NCI-H2081 (cell line): ENCODE measurements around the gene BMP6.
"Not testable (repeated sequence)": the region's sequence is repeated elsewhere in the genome, so short reads cannot be mapped to it uniquely, and the experiment has no call there.

Experiments used
- DNase-seq, 2 experiments: peaks; one replicate each; lab custom pipeline; 2025; lab: John Stamatoyannopoulos, UW

The BMP6 gene

GRCh38 chr6:7794509-7794908 is 68.6 kb downstream of the BMP6 start:
- DNase-seq: no peak

- DNase-seq: no peak
Observed at GRCh38 chr6:7797386-7797785, 71.5 kb downstream of the BMP6 start.

DNA sequence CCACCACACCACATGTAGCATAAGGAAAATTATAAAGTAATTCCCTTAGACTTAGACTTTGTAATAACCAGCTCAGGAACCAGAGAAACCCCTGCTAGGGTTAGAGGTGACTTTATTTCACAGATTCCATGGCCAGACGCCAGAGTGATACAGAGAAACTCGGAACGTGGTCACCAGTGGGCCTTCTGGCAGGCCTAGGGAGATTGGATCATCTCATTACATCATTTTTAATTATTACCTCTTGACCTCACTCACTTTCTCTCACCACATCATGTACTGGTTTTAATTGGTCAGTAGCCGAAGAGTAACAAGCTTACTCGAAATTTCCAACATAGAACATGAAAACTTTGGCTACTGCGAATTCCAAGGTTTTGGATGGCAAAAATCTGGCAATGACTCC is 72.9 kb downstream of the BMP6 start:
- DNase-seq: no peak

GRCh38 chr6:7802662-7803061 is 76.8 kb downstream of the BMP6 start:
- DNase-seq: no peak

- no peak for DNase-seq
Observed at GRCh38 chr6:7803214-7803613, 77.3 kb downstream of the BMP6 start.

DNA sequence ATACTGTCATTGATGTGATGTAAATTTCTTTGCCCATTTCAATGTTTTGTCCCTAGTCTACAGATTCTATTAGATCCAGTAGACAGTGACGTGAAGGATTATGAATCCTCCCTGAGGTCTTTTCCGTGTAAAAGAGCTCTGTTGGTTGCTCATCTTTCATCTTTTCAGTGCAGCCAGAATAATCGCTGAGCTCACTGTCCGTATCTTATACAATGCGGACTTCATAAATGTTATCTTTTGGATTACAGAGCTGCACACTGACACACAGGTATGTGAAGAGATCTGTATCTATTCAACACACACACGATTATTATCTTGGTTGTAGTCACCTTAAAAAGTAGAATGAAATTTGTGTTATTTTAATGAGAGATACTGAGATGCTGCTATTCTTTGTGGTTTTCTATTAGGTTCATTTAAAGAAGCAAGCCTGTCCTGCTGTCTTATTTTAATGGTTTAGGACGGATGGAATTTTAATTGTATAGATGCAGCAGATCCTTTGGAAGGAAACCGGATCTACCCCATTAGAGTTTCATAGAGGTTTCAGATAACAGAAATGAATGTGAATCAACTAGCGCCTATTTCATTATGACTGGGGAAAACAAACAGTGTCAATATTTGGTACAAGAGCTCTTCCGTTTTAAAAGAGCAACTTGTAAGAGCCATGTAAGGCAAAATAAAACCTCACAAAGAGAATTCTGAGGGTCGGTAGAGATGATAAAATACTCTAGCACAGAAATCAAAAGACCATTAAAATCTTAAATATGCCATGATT is 79.4 kb downstream of the BMP6 start:
- DNase-seq: peak; percentile 26 to 65

DNA sequence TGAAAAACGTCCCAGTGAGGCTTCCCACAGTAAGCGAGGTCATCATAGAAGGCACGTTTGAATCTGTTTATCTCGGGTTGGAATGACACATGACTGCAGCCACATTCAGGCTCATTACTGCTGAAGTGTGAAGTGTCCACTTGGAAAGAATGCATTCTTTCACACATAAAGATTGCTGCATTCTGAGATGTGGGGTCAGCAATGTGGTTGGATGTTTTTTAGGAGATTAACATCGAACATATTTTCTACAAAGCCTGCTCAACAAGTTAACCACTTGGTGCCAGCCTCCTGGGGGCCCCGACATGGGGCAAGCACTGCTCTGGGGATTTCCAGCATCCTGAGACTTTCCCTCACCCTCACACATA is 79.9 kb downstream of the BMP6 start:
- no peak for DNase-seq

GRCh38 chr6:7806711-7807110 is 80.8 kb downstream of the BMP6 start:
- no peak for DNase-seq

DNA sequence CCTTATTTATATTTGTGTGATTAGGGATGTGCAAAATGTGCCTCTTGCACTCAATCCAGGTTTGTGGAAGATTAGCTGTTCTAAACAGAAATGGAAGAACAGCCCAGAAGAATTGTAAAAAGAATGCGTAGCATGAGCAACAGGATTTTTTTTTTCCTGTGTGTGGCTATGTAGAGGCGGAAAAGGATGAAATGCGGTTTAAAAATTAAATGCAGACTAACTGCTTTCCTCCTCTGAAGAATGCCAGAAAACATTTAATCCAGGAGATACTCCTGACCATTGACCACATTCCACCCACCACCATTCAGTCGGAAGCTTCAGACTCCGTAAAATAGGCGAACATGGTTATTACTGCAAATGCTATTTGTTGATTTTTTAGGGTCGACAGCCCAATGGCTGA is 83.4 kb downstream of the BMP6 start:
- no peak for DNase-seq

GRCh38 chr6:7811441-7811840 is 85.5 kb downstream of the BMP6 start:
- peak in 1 of 2 experiments; percentile 57 for DNase-seq

GRCh38 chr6:7812623-7813022 is 86.7 kb downstream of the BMP6 start:
- no peak for DNase-seq

DNA sequence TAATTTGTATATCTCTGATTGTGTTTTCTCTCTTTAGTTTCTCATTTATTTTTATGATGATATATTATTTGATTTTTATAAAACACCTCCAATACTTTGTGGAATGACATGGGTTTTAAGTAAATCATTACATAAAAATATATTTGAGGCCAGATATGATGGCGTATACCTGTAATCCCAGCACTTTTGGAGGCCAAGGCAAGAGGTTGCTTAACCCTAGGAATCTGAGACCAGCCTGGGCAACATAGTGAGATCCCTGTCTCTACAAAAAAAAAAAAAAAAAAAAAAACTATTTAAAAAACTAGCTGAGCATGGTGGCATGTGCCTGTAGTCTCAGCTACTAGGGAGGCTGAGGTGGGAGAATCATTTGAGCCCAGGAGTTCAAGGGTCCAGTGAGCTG is 87.3 kb downstream of the BMP6 start:
- no peak for DNase-seq

DNA sequence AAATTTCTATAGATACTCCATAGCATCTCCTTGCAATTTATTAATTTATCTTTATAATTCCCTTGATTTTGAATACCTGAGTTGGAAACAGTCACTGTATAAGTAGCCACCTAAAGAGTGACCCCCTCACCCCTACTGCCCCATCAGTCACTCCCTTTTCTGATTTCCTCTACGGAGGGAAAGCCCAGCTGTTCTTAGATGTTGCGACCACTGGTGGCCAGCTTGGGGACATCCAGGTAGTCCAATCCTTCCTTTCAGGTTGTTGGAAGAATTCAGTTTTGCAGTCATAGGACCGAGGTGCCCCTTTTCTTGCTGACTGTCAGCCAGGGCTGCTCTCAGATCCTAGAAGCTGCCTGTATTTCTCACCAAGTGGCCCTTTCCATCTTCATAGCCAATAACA is 87.8 kb downstream of the BMP6 start:
- DNase-seq: no peak

GRCh38 chr6:7815716-7816115 is 89.8 kb downstream of the BMP6 start:
- peak in 1 of 2 experiments; percentile 28 for DNase-seq

DNA sequence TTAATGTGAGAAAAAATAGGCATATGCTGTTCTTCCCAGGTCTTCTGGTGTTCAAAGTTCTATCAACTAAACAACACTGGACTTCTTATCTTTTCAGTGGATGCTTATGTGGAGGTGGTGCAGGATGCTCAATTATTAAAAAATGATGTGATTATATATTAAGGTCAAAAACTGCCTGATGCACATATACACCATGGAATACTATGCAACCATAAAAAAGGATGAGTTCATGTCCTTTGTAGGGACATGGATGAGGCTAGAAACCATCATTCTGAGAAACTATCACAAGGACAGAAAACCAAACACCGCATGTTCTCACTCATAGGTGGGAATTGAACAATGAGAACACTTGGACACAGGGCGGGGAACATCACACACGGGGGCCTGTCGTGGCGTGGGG is 91.3 kb downstream of the BMP6 start:
- DNase-seq: not testable (repeated sequence)

DNA sequence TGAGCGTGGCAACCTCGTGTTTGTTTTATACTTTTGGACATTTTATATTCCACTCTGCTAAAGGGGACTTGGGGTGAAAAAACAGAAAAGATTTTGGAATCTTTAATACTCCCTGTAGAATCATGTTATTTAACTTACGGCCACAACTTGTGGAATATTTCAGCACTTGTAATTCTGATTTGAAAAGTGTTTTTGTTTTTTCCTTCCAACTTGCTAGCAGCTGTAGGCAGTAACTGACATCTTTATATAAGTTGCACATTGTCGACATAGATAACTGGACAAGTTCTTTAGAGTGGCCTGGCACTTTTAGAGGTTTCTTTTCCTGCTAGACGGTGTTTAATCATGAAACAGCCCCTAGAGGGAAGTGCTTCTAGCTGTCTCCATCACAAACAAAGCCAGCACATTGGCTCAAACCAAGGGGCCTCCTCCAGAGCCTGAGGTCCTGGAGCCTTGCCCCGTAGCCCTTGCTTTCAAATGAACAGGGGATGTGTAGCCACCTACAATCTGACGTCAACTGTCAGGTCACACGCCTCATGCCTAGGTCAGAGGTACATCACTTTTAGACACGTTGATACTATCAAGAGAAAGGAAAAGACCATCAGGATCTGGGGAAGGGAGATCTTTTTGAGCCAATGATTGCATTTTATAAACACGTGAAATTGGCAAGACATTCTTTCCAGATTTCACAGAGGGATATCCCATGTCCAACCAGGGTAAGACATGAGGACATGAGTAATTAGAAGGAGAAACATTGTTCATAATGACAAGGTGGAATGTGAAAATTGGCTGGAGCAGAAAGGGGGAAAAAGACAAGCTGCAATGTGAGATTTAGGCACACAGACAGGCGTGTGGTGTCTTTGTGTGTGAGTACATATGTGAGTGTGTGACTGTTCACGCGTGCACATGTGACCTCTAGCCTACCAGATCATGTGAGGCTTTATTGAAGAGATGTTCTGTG is 92.6 kb downstream of the BMP6 start:
- DNase-seq: no peak

DNA sequence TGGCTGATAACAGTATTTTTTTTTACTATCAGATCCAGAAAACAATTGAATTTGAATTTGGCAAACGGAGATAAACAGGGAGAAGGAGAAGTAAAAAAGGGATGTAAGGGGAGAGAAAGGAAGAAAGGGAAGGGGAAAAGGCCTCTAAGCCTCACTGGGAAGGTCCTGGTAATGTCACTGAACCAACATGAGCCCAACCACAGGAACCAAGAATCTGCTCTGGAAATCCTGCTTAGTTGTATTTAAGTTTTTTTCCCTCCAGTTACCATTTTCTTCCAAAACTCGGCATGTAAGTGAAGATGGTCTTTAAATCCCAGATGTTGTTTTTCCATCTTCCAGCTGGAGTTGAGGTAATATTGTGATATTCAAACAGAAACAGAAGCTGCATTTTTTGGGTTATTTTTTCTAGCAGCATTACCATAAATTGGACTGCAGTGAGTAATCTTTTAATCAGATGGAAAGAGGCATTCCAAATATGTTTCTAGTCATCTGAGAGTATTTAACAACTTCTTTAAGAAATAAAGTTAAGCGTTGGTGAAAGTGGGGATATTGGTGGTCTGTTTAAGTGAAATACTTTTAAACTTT is 93.6 kb downstream of the BMP6 start:
- no peak for DNase-seq

GRCh38 chr6:7820288-7820835 is 94.5 kb downstream of the BMP6 start:
- no peak for DNase-seq

GRCh38 chr6:7821426-7821825 is 95.5 kb downstream of the BMP6 start:
- DNase-seq: no peak

DNA sequence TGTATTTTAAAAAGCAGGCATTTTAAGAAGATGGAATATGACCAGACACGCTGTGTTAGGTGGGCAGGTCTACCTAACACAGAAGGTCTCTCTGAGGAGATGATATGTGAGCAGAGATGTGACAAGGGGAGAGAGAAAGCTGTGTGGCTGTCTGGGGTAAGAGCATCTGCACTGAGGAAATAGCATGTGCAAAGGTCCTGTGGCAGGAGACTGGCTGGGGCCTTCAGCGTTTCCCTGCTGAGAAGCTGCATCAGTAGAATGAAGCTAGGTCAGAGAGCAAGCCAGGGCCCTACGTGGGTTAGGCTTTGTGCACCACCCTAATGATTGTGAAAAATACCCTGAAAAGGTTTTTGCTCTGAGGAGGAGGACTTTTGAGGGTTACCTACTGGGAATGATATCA is 97.7 kb downstream of the BMP6 start:
- no peak for DNase-seq

DNA sequence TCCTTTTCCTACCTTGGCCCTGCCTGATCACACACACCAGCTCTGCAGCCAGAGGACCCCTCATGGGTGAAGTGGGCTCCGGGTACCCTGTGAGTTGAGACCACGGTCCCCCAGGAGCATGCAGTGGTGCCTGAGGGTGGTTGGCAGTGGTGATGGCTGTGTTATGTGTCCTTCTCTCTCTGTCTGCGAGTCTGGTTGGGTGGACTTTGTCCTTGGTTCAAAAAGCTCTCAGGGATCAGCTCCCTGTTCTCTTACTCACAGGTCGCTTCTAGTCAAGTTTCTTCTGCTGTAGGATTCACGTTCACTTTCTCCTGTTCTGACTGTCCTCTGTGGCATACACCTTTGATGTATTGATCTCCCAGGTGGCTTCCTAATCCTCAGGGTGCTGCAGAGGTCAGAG is 100.1 kb downstream of the BMP6 start:
- DNase-seq: no peak

DNA sequence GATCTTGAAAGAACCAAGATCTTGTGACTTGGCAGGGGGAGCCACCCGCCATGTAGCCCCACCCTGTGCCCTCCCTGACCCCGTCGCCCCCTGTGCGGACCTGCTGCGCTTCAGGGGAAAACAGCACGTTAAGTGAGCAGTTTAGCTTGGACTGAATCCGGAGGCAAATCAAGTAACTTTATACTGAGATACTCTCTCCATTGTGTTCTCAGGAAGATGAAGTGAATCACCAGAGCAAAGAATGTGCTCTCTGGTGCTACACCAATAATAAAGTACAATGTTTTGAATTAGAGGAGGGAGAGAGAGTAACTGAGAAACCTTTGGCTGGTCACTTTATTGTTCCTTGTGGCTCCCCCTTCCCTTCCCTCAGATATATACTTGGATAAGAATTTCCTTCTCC is 101.2 kb downstream of the BMP6 start:
- no peak for DNase-seq

- DNase-seq: no peak
Observed at GRCh38 chr6:7828124-7828523, 102.2 kb downstream of the BMP6 start.
